ENCODE measurements around the gene SLAMF9.

The SLAMF9 gene

DNA sequence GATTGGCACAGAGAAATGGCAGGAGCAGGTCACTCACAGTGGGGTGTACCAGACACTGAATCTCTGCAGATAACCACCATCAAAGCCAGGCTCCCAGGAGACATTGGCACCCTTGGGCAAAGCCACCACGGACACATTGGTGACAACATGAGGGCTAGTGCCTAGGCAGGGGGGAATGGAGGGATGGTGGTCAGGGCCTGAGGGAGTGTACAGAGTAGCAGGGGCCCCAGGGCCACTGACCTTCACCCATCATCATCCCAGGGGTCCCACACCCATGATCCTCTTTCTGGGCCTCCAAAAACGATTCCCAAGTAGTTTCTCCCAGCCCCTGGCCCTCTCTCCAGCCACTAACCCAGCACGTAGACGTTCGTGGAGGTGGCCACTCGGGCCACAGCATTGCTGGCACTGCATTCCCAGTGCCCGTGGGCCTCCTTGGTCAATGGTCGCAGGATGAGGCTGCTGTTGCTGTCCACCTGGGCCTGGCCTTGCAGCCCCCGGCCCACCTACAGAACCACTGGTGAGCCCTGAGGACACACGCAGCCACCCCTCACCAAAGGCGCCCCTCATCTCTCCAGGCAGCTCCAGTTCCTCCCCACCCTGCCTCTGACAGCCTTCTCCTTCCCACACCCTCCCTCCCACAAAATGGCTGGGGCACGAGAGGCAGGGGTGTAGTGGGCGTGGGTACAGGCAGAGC lies 22.8 kb downstream of the SLAMF9 start:
- no peak for TF ChIP-seq CTCF (IDR thresholded peaks at IDR 0.05; ENCODE audit: low read length, missing control alignments)
- no peak for DNase-seq (ENCODE audit: low read depth)
- no peak overlapping the region for H3K4me3 ChIP-seq (replicated peaks; ENCODE audit: low read depth, low read length)

- H3K4me3 ChIP-seq (replicated peaks; ENCODE audit: low read depth, low read length): no peak overlapping the region
- DNase-seq (ENCODE audit: low read depth): no peak
Measured at GRCh38 chr1:159930634-159931033, 23.4 kb downstream of the SLAMF9 start.

GRCh38 chr1:159930216-159930615 lies 23.8 kb downstream of the SLAMF9 start:
- no peak for TF ChIP-seq CTCF (IDR thresholded peaks at IDR 0.05; ENCODE audit: low read length, missing control alignments)
- H3K4me3 ChIP-seq (replicated peaks; ENCODE audit: low read depth, low read length): no peak overlapping the region
- DNase-seq (ENCODE audit: low read depth): no peak

More at GRCh38 chr1:159930634-159931033, 23.4 kb downstream of the SLAMF9 start:
- no peak for TF ChIP-seq CTCF (IDR thresholded peaks at IDR 0.05; ENCODE audit: low read length, missing control alignments)

DNA sequence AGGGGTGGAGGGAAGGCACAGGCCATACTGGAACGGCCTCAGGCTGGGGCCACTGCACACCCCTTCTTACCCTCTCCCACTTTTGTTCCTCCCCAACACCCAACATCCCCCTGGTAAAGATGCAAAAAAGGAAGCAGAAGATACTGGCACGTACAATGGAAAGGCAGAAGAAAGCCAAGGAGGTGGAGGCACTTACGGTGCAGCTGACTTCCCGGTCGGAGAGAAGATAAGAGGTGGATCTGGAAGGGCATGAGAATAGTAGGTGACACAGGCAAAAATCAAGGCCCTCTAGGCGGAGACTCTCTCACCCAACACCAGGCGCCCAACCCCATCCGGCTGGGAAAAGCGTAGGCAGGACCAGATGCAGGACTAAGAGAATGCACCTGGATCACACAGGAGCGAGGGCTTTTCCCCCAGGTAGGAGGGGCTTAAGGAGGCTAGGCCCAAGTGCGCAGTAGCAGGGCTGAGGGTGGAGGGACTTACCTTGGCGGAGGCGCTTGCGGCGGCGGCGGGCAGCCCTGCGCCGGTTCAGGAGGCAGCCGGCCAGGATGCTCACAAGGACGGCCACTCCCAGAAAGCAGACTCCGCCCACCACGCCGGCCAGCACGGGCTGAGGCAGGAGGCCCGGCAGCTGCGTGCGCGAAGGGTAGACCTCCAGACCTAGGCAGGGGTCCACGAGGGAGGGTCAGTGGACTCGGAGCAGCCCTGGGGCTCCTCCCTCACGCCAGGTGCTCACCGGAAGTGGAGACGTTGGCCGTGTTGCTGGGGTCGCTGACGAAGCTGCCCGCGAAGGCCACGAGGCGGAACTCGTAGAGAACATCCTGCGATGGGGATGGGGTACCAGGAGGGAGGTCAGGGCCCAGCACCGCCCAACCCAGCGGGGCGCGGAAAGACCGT lies 24.6 kb downstream of the SLAMF9 start:
- H3K4me3 ChIP-seq (replicated peaks; ENCODE audit: low read depth, low read length): no peak overlapping the region
- no peak for DNase-seq (ENCODE audit: low read depth)
- TF ChIP-seq CTCF (IDR thresholded peaks at IDR 0.05; ENCODE audit: low read length, missing control alignments): no peak

DNA sequence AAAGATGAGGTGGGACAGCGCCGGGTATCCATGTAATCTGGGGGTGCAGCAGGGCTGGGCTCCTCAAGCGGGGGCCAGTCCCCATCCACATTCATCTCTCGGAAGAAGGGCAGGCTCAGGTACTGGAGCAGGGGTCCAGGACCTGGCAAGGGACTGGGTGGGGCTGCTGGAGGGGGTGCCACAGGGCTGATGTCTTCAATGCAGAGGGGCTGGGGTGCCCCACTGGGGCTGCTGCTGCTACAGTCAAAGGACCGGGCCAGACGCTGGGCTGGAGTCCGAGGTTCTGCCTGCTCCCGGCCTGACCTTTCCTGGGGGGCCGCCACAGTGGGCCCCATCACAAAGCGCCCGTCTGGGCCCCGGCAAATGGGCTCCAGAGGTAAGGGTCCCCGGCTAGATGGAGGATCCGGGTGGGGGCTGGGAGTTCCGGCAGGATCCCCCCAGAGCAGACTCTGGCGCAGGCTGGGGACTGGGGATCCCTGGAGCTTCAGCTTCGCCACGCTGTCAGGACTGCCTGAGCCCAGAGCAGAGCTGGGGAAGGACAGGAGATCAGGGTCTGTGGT lies 25.5 kb downstream of the SLAMF9 start:
- no peak for DNase-seq (ENCODE audit: low read depth)
- TF ChIP-seq CTCF (IDR thresholded peaks at IDR 0.05; ENCODE audit: low read length, missing control alignments): no peak
- H3K4me3 ChIP-seq (replicated peaks; ENCODE audit: low read depth, low read length): no peak overlapping the region

DNA sequence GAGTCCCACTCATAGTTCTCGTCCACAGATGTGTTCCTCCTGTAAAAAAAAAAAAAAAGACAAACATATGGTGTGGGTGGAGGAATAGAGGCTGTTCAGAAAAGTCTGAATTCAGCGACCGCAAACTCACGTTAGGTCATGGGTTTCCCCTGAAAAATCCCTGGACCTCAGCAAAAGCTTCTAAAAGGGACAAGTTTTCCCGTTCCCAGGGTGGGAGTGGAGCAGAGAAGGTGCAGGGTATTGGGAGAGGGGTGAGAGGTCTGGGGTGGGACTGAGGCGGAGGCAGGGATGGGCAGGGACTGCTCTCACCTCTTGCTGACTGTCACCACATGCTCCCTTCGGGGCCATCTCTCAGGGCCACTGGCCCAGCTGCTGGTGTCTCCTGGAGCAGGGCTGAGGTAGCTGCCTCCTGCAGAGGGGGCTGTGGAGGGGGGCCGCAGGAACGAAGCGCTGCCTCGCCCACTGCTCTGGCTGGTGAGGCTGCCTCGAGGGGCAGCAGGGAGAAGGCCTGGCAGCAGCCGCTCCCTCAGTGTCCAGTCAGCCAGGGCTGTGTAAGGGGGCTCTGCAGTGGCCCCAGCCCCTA lies 26.1 kb downstream of the SLAMF9 start:
- DNase-seq (ENCODE audit: low read depth): no peak
- no peak overlapping the region for H3K4me3 ChIP-seq (replicated peaks; ENCODE audit: low read depth, low read length)
- TF ChIP-seq CTCF (IDR thresholded peaks at IDR 0.05; ENCODE audit: low read length, missing control alignments): no peak
